ENCODE measurements around the gene SHROOM4. TPM values are rescaled to one million over a fixed set of nuclear protein-coding genes. Genes with fewer than 3 reads are reported as not detected.

SHROOM4 gene
- total RNA-seq, 1 donor from 2014 or later = 3.7 TPM

DNA sequence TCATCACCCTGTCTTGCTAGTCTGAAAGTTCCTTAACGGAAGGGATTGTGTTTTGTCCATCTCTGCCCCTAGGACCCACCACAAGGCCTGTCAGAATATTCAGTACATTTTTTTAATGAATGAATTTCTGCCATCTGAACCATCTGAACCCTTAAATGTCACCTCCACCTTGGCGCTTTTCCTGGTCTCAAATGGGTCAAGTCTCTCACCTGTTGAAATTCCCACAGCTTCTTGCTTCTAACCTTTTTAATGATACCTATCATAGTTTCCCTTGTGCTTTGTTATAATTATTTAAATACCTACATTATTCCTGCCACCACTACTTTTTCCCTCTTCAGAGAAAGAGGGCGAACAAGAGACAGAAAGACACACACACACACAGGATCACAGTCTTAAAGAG is 48.0 kb downstream of the SHROOM4 start:
- peaks cover 0 to 5% (median 0%) of the 10 kb centered on the region in 3 donors for H3K27me3 ChIP-seq (ENCODE audit: control insufficient read depth in 3 of 3, insufficient read depth in 3 of 3, low read length in 3 of 3)
- H3K36me3 ChIP-seq (ENCODE audit: control insufficient read depth in 3 of 3, insufficient read depth in 3 of 3, low read length in 3 of 3) = no peaks in the 10 kb centered on the region
- H3K27ac ChIP-seq (ENCODE audit: low read depth, low read length) = no peak overlapping the region
- H3K4me1 ChIP-seq (ENCODE audit: control insufficient read depth in 3 of 3, insufficient read depth in 3 of 3, low read length in 3 of 3) = peaks cover 0 to 4% (median 0%) of the 10 kb centered on the region in 3 donors
- H3K9ac ChIP-seq (ENCODE audit: low read depth in 1 of 3, low read length in 3 of 3) = no peak overlapping the region
- no peak overlapping the region for H3K4me3 ChIP-seq (ENCODE audit: low read length in 3 of 3)
- no peaks in the 10 kb centered on the region for H3K9me3 ChIP-seq (ENCODE audit: control insufficient read depth in 3 of 3, low read length in 3 of 3)

DNA sequence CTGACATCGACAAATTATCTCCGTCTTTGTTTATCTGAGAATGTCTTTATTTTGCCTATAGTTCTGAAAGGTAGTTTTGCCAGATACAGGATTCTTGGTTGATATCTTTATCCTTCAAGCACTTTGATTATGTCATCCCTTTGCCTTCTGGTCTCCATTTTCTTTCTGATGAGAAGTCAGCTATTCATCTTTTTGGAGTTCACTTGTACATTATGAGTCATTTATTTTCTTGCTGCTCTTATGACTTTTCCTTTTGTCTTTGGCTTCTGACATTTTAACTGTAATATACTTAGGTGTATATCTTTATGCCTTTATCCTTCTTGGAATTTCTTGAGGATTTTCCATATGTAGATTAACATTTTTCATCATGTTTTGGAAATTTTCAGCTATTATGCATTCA is 51.4 kb downstream of the SHROOM4 start:
- H3K36me3 ChIP-seq (ENCODE audit: control insufficient read depth in 3 of 3, insufficient read depth in 3 of 3, low read length in 3 of 3) = no peaks in the 10 kb centered on the region
- no peak overlapping the region for H3K9ac ChIP-seq (ENCODE audit: low read depth in 1 of 3, low read length in 3 of 3)
- H3K9me3 ChIP-seq (ENCODE audit: control insufficient read depth in 3 of 3, low read length in 3 of 3) = no peaks in the 10 kb centered on the region
- no peaks in the 10 kb centered on the region for H3K4me1 ChIP-seq (ENCODE audit: control insufficient read depth in 3 of 3, insufficient read depth in 3 of 3, low read length in 3 of 3)
- H3K27me3 ChIP-seq (ENCODE audit: control insufficient read depth in 3 of 3, insufficient read depth in 3 of 3, low read length in 3 of 3) = peaks cover 0 to 5% (median 0%) of the 10 kb centered on the region in 3 donors
- H3K4me3 ChIP-seq (ENCODE audit: low read length in 3 of 3) = no peak overlapping the region
- no peak overlapping the region for H3K27ac ChIP-seq (ENCODE audit: low read depth, low read length)

GRCh38 chrX:50756276-50756675 is 57.7 kb downstream of the SHROOM4 start:
- no peak overlapping the region for H3K27ac ChIP-seq (ENCODE audit: low read depth, low read length)
- no peaks in the 10 kb centered on the region for H3K36me3 ChIP-seq (ENCODE audit: control insufficient read depth in 3 of 3, insufficient read depth in 3 of 3, low read length in 3 of 3)
- H3K4me1 ChIP-seq (ENCODE audit: control insufficient read depth in 3 of 3, insufficient read depth in 3 of 3, low read length in 3 of 3) = no peaks in the 10 kb centered on the region
- H3K4me3 ChIP-seq (ENCODE audit: low read length in 3 of 3) = no peak overlapping the region
- peaks cover 0 to 3% (median 0%) of the 10 kb centered on the region in 3 donors for H3K27me3 ChIP-seq (ENCODE audit: control insufficient read depth in 3 of 3, insufficient read depth in 3 of 3, low read length in 3 of 3)
- no peak overlapping the region for H3K9ac ChIP-seq (ENCODE audit: low read depth in 1 of 3, low read length in 3 of 3)
- no peaks in the 10 kb centered on the region for H3K9me3 ChIP-seq (ENCODE audit: control insufficient read depth in 3 of 3, low read length in 3 of 3)

GRCh38 chrX:50751091-50751490 is 62.9 kb downstream of the SHROOM4 start:
- no peaks in the 10 kb centered on the region for H3K36me3 ChIP-seq (ENCODE audit: control insufficient read depth in 3 of 3, insufficient read depth in 3 of 3, low read length in 3 of 3)
- no peak overlapping the region for H3K9ac ChIP-seq (ENCODE audit: low read depth in 1 of 3, low read length in 3 of 3)
- H3K9me3 ChIP-seq (ENCODE audit: control insufficient read depth in 3 of 3, low read length in 3 of 3) = no peaks in the 10 kb centered on the region
- no peaks in the 10 kb centered on the region for H3K4me1 ChIP-seq (ENCODE audit: control insufficient read depth in 3 of 3, insufficient read depth in 3 of 3, low read length in 3 of 3)
- peaks cover 0 to 9% (median 0%) of the 10 kb centered on the region in 3 donors for H3K27me3 ChIP-seq (ENCODE audit: control insufficient read depth in 3 of 3, insufficient read depth in 3 of 3, low read length in 3 of 3)
- H3K27ac ChIP-seq (ENCODE audit: low read depth, low read length) = no peak overlapping the region
- no peak overlapping the region for H3K4me3 ChIP-seq (ENCODE audit: low read length in 3 of 3)

GRCh38 chrX:50747471-50747900 is 66.5 kb downstream of the SHROOM4 start:
- H3K4me1 ChIP-seq (ENCODE audit: control insufficient read depth in 3 of 3, insufficient read depth in 3 of 3, low read length in 3 of 3) = no peaks in the 10 kb centered on the region
- no peak overlapping the region for H3K27ac ChIP-seq (ENCODE audit: low read depth, low read length)
- H3K9ac ChIP-seq (ENCODE audit: low read depth in 1 of 3, low read length in 3 of 3) = no peak overlapping the region
- no peak overlapping the region for H3K4me3 ChIP-seq (ENCODE audit: low read length in 3 of 3)
- peaks cover 0 to 6% (median 0%) of the 10 kb centered on the region in 3 donors for H3K27me3 ChIP-seq (ENCODE audit: control insufficient read depth in 3 of 3, insufficient read depth in 3 of 3, low read length in 3 of 3)
- H3K36me3 ChIP-seq (ENCODE audit: control insufficient read depth in 3 of 3, insufficient read depth in 3 of 3, low read length in 3 of 3) = no peaks in the 10 kb centered on the region
- H3K9me3 ChIP-seq (ENCODE audit: control insufficient read depth in 3 of 3, low read length in 3 of 3) = no peaks in the 10 kb centered on the region

GRCh38 chrX:50736656-50737055 is 77.3 kb downstream of the SHROOM4 start:
- Histone ChIP-seq H3K27me3 (ENCODE audit: control insufficient read depth in 3 of 3, insufficient read depth in 3 of 3, low read length in 3 of 3) (no peaks in the 10 kb centered on the region), H3K9ac (ENCODE audit: low read depth in 1 of 3, low read length in 3 of 3) (no peak overlapping the region), H3K4me1 (ENCODE audit: control insufficient read depth in 3 of 3, insufficient read depth in 3 of 3, low read length in 3 of 3) (no peaks in the 10 kb centered on the region), H3K27ac (ENCODE audit: low read depth, low read length) (no peak overlapping the region), H3K4me3 (ENCODE audit: low read length in 3 of 3) (no peak overlapping the region), H3K9me3 (ENCODE audit: control insufficient read depth in 3 of 3, low read length in 3 of 3) (no peaks in the 10 kb centered on the region), H3K36me3 (ENCODE audit: control insufficient read depth in 3 of 3, insufficient read depth in 3 of 3, low read length in 3 of 3) (no peaks in the 10 kb centered on the region)

GRCh38 chrX:50726296-50726695 is 87.7 kb downstream of the SHROOM4 start:
- Histone ChIP-seq H3K27ac (ENCODE audit: low read depth, low read length) (no peak overlapping the region), H3K9ac (ENCODE audit: low read depth in 1 of 3, low read length in 3 of 3) (no peak overlapping the region), H3K4me3 (ENCODE audit: low read length in 3 of 3) (no peak overlapping the region), H3K4me1 (ENCODE audit: control insufficient read depth in 3 of 3, insufficient read depth in 3 of 3, low read length in 3 of 3) (no peaks in the 10 kb centered on the region), H3K9me3 (ENCODE audit: control insufficient read depth in 3 of 3, low read length in 3 of 3) (no peaks in the 10 kb centered on the region), H3K36me3 (ENCODE audit: control insufficient read depth in 3 of 3, insufficient read depth in 3 of 3, low read length in 3 of 3) (no peaks in the 10 kb centered on the region), H3K27me3 (ENCODE audit: control insufficient read depth in 3 of 3, insufficient read depth in 3 of 3, low read length in 3 of 3) (no peaks in the 10 kb centered on the region)

DNA sequence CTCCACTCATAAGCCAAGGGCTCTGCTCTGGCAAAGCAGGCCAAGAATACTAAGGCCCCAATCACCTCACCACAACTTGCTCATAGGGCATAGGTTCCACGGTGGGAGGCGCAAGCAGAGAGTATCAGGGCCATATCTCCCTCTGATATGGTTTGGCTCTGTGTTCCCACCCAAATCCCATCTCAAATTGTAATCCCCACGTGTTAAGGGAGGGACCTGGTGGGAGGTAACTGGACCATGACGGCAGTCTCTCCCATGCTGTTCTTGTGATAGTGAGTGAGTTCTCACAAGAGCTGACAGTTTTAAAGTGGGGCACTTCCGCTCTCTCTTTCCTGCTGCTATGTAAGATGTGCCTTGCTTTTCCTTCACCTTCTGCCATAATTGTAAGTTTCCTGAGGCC is 88.7 kb downstream of the SHROOM4 start:
- H3K4me3 ChIP-seq (ENCODE audit: low read length in 3 of 3) = no peak overlapping the region
- no peaks in the 10 kb centered on the region for H3K27me3 ChIP-seq (ENCODE audit: control insufficient read depth in 3 of 3, insufficient read depth in 3 of 3, low read length in 3 of 3)
- H3K4me1 ChIP-seq (ENCODE audit: control insufficient read depth in 3 of 3, insufficient read depth in 3 of 3, low read length in 3 of 3) = no peaks in the 10 kb centered on the region
- no peaks in the 10 kb centered on the region for H3K9me3 ChIP-seq (ENCODE audit: control insufficient read depth in 3 of 3, low read length in 3 of 3)
- no peak overlapping the region for H3K9ac ChIP-seq (ENCODE audit: low read depth in 1 of 3, low read length in 3 of 3)
- no peaks in the 10 kb centered on the region for H3K36me3 ChIP-seq (ENCODE audit: control insufficient read depth in 3 of 3, insufficient read depth in 3 of 3, low read length in 3 of 3)
- no peak overlapping the region for H3K27ac ChIP-seq (ENCODE audit: low read depth, low read length)

DNA sequence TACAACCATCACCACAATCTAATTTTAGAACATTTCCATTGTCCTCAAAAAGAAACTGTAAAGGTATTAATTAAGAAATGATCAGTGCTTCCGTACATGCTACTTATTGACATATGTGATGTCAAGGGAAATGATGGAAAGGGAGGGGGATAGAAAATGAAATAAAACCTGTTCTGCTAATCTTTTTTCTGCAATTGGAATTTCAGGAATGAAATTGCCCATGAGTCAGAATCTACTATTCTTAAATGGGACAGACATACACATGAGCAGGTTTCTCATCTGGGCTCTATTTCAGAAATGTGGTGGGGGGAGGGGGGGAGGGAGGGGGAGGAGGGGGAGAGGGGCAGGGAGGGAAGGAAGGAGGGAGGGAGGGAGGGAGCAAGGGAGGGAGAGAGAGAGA is 91.0 kb downstream of the SHROOM4 start:
- Histone ChIP-seq H3K27me3 (ENCODE audit: control insufficient read depth in 3 of 3, insufficient read depth in 3 of 3, low read length in 3 of 3) (no peaks in the 10 kb centered on the region), H3K4me1 (ENCODE audit: control insufficient read depth in 3 of 3, insufficient read depth in 3 of 3, low read length in 3 of 3) (no peaks in the 10 kb centered on the region), H3K4me3 (ENCODE audit: low read length in 3 of 3) (no peak overlapping the region)

DNA sequence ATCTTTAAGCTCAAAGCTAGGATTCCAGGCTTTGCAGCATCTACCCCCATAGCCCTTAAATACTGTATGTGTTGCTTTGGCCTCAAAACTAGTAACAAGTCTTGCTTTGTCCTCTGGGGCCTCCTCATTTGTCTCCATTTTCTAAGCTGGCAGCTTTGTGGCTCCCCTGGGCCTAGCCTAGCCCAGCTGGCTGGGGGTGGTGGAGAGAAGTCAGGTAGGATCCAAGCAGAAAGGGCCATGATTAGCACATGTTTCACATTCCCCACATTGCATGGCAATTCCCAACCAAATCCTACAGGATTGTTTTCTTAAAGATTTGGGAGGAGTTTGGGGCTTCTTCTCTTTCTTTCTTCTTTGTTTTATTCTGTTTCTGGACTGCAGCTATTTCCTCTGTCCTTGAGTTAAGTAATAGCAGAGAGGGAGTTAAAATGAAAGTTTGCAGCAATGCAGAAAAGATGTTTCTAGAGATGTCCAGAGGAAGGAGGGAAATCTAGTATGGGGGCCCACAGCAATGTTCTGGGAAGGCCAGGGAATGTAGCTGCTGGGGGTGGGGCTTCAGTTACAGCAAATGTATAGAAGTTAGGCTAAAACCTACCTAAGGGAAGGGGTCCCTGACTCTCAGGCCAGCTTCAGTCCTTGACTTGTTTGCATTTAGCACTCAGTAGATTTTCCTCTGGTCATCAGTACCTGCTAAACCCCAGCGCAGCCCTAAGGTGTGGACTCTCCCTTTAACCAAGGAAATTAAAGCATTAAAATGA is 92.1 kb downstream of the SHROOM4 start:
- no peak overlapping the region for H3K27ac ChIP-seq (ENCODE audit: low read depth, low read length)
- H3K4me1 ChIP-seq (ENCODE audit: control insufficient read depth in 3 of 3, insufficient read depth in 3 of 3, low read length in 3 of 3) = no peaks in the 10 kb centered on the region
- H3K9ac ChIP-seq (ENCODE audit: low read depth in 1 of 3, low read length in 3 of 3) = no peak overlapping the region
- H3K4me3 ChIP-seq (ENCODE audit: low read length in 3 of 3) = no peak overlapping the region
- no peaks in the 10 kb centered on the region for H3K36me3 ChIP-seq (ENCODE audit: control insufficient read depth in 3 of 3, insufficient read depth in 3 of 3, low read length in 3 of 3)
- no peaks in the 10 kb centered on the region for H3K9me3 ChIP-seq (ENCODE audit: control insufficient read depth in 3 of 3, low read length in 3 of 3)
- H3K27me3 ChIP-seq (ENCODE audit: control insufficient read depth in 3 of 3, insufficient read depth in 3 of 3, low read length in 3 of 3) = no peaks in the 10 kb centered on the region

More for the DNA sequence above, 91.0 kb downstream of the SHROOM4 start:
- Histone ChIP-seq H3K9me3 (ENCODE audit: control insufficient read depth in 3 of 3, low read length in 3 of 3) (no peaks in the 10 kb centered on the region), H3K9ac (ENCODE audit: low read depth in 1 of 3, low read length in 3 of 3) (no peak overlapping the region), H3K27ac (ENCODE audit: low read depth, low read length) (no peak overlapping the region), H3K36me3 (ENCODE audit: control insufficient read depth in 3 of 3, insufficient read depth in 3 of 3, low read length in 3 of 3) (no peaks in the 10 kb centered on the region)

All from skeletal muscle tissue (tissue), 4 donors.